ENCODE results near the gene OPRD1.

The OPRD1 gene

DNA sequence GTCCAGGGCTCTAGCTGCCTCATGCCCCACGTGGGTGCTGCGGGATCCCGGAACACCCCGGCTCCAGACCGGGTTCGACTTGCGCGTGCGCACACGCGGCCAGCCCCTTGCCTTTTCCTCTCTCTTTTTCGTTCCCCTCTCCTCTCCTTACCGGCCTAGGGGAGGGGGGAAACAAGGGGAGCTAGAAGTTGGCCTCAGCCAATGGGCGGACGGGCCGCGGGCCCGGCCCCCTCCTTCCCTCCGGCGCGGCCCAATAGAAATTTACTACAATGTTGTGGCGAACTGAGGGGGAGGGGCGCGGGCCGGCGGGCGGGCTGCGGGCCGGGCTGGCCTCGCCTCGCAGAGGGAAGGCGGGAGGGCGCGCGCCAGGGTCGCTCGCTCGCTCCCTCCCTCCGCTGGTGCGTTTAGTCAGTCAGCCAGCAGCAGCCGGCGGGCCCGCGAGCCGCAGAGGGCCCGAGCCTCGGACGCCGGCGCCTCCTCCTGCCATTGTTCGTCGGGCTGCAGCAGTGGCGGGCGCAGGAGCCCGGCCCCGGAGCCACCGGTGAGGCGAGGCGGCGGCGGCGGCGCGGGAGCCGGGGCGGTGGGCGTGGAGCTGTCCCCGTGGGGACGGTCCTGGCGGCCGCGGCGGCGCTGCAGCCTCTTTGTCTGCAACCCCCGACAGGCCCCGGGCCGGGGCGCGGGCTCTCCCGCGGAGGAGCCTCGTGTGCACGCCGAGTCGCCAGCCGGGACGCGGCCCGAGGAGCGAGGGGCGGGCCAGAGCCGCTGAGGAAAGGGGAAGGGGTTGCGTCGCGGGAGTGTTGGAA is 102.5 kb downstream of the OPRD1 start, which contains the start of gene EPB41:
Gene EPB41 (plus strand): TSS at position 342 of the 803 bp plus-strand sequence. CDS start 72,869 bp downstream, outside the sequence.
- WGBS: under 1% methylated on average over 60 of the region's 95 CpGs
- H3K4me3 ChIP-seq (ENCODE audit: insufficient read depth in 1 of 2, low read depth in 1 of 2, low read length in 2 of 2): peak within 1 kb of the TSS; percentile 73 to 79
- H3K23ac ChIP-seq (ENCODE audit: low read length in 2 of 2): no peak within 1 kb of the TSS
- peak within 1 kb of the TSS in 1 of 2 experiments; percentile 42 for H3K18ac ChIP-seq (ENCODE audit: low read depth in 1 of 2, low read length in 2 of 2)
- H3K79me1 ChIP-seq (replicated peaks; ENCODE audit: low read length, poor library complexity, severe bottlenecking): peaks cover 3% of the 10 kb centered on the region
- H3K4ac ChIP-seq (ENCODE audit: low read depth in 1 of 2, low read length in 2 of 2): no peak within 1 kb of the TSS
- peaks cover 11% of the 10 kb centered on the region for H3K4me1 ChIP-seq (ENCODE audit: control insufficient read depth, insufficient read depth, low read depth, low read length)
- no peak within 1 kb of the TSS for H2BK120ac ChIP-seq (ENCODE audit: low read depth, low read length)
- peak within 1 kb of the TSS; percentile 80 for H3K9ac ChIP-seq (ENCODE audit: low read length)
- peak; percentile 89 for DNase-seq
- H2AK5ac ChIP-seq (ENCODE audit: low read length, severe bottlenecking): no peak within 1 kb of the TSS
- H3K9me3 ChIP-seq (ENCODE audit: control insufficient read depth, low read length): no peaks in the 10 kb centered on the region
- no peak within 1 kb of the TSS for H2BK12ac ChIP-seq (ENCODE audit: low read length in 2 of 2)
- H4K8ac ChIP-seq (ENCODE audit: low read length): peak within 1 kb of the TSS; percentile 48
- H3K4me2 ChIP-seq (ENCODE audit: low read length, poor library complexity, severe bottlenecking): peak within 1 kb of the TSS; percentile 95
- no peak within 1 kb of the TSS for H2BK5ac ChIP-seq (ENCODE audit: low read depth, low read length, poor library complexity, severe bottlenecking)
- no peak within 1 kb of the TSS for H3K27ac ChIP-seq (ENCODE audit: low read length, poor library complexity, severe bottlenecking)
- no peak within 1 kb of the TSS for H3K14ac ChIP-seq (ENCODE audit: low read length in 2 of 2)
- H4K91ac ChIP-seq (ENCODE audit: low read length): peak within 1 kb of the TSS; percentile 5
- no peaks in the 10 kb centered on the region for H3K36me3 ChIP-seq (ENCODE audit: control insufficient read depth in 1 of 2, insufficient read depth in 2 of 2, low read depth in 1 of 2, low read length in 2 of 2)
- H3K27me3 ChIP-seq (ENCODE audit: control insufficient read depth in 1 of 2, insufficient read depth in 1 of 2, low read length in 2 of 2): no peaks in the 10 kb centered on the region
- H2AFZ ChIP-seq (ENCODE audit: low read depth, low read length): peak within 1 kb of the TSS; percentile 83
- H2BK15ac ChIP-seq (ENCODE audit: low read depth, poor library complexity, severe bottlenecking): peak within 1 kb of the TSS; percentile 9

GRCh38 chr1:28915031-28915895 is 103.3 kb downstream of the OPRD1 start:
- Histone ChIP-seq H2AFZ (ENCODE audit: low read depth, low read length) (peak overlapping the region; percentile 83), H3K18ac (ENCODE audit: low read depth in 1 of 2, low read length in 2 of 2) (no peak overlapping the region)
- under 1% methylated on average over 32 of the region's 32 CpGs for WGBS

GRCh38 chr1:28917757-28918118 is 105.8 kb downstream of the OPRD1 start:
- 88% methylated on average over 2 of the region's 2 CpGs for WGBS
- no peaks in the 10 kb centered on the region for H3K36me3 ChIP-seq (ENCODE audit: control insufficient read depth in 1 of 2, insufficient read depth in 2 of 2, low read depth in 1 of 2, low read length in 2 of 2)

More at GRCh38 chr1:28915031-28915895, 103.3 kb downstream of the OPRD1 start:
- H3K79me1 ChIP-seq (replicated peaks; ENCODE audit: low read length, poor library complexity, severe bottlenecking): peaks cover 3% of the 10 kb centered on the region
- H2BK12ac ChIP-seq (ENCODE audit: low read length in 2 of 2): no peak overlapping the region
- H3K9me3 ChIP-seq (ENCODE audit: control insufficient read depth, low read length): no peaks in the 10 kb centered on the region
- H3K9ac ChIP-seq (ENCODE audit: low read length): peak overlapping the region; percentile 80
- H2BK15ac ChIP-seq (ENCODE audit: low read depth, poor library complexity, severe bottlenecking): no peak overlapping the region
- H2BK120ac ChIP-seq (ENCODE audit: low read depth, low read length): no peak overlapping the region
- no peak overlapping the region for H3K4ac ChIP-seq (ENCODE audit: low read depth in 1 of 2, low read length in 2 of 2)
- peak; percentile 52 for DNase-seq
- no peak overlapping the region for H4K8ac ChIP-seq (ENCODE audit: low read length)
- H4K91ac ChIP-seq (ENCODE audit: low read length): no peak overlapping the region
- peak overlapping the region; percentile 73 to 79 for H3K4me3 ChIP-seq (ENCODE audit: insufficient read depth in 1 of 2, low read depth in 1 of 2, low read length in 2 of 2)
- H3K27ac ChIP-seq (ENCODE audit: low read length, poor library complexity, severe bottlenecking): no peak overlapping the region
- H2BK5ac ChIP-seq (ENCODE audit: low read depth, low read length, poor library complexity, severe bottlenecking): no peak overlapping the region
- no peaks in the 10 kb centered on the region for H3K36me3 ChIP-seq (ENCODE audit: control insufficient read depth in 1 of 2, insufficient read depth in 2 of 2, low read depth in 1 of 2, low read length in 2 of 2)
- no peak overlapping the region for H3K23ac ChIP-seq (ENCODE audit: low read length in 2 of 2)
- no peak overlapping the region for H2AK5ac ChIP-seq (ENCODE audit: low read length, severe bottlenecking)
- H3K4me1 ChIP-seq (ENCODE audit: control insufficient read depth, insufficient read depth, low read depth, low read length): peaks cover 11% of the 10 kb centered on the region
- no peaks in the 10 kb centered on the region for H3K27me3 ChIP-seq (ENCODE audit: control insufficient read depth in 1 of 2, insufficient read depth in 1 of 2, low read length in 2 of 2)
- peak overlapping the region; percentile 95 for H3K4me2 ChIP-seq (ENCODE audit: low read length, poor library complexity, severe bottlenecking)
- no peak overlapping the region for H3K14ac ChIP-seq (ENCODE audit: low read length in 2 of 2)

More at GRCh38 chr1:28917757-28918118, 105.8 kb downstream of the OPRD1 start:
- H2BK12ac ChIP-seq (ENCODE audit: low read length in 2 of 2): no peak overlapping the region
- no peak overlapping the region for H3K4me3 ChIP-seq (ENCODE audit: insufficient read depth in 1 of 2, low read depth in 1 of 2, low read length in 2 of 2)
- no peak overlapping the region for H2AK5ac ChIP-seq (ENCODE audit: low read length, severe bottlenecking)
- no peak overlapping the region for H3K27ac ChIP-seq (ENCODE audit: low read length, poor library complexity, severe bottlenecking)
- H3K18ac ChIP-seq (ENCODE audit: low read depth in 1 of 2, low read length in 2 of 2): no peak overlapping the region
- H3K4ac ChIP-seq (ENCODE audit: low read depth in 1 of 2, low read length in 2 of 2): no peak overlapping the region
- H2AFZ ChIP-seq (ENCODE audit: low read depth, low read length): no peak overlapping the region
- no peak overlapping the region for H2BK15ac ChIP-seq (ENCODE audit: low read depth, poor library complexity, severe bottlenecking)
- no peak overlapping the region for H2BK5ac ChIP-seq (ENCODE audit: low read depth, low read length, poor library complexity, severe bottlenecking)
- no peak overlapping the region for H3K4me2 ChIP-seq (ENCODE audit: low read length, poor library complexity, severe bottlenecking)
- DNase-seq: no peak
- no peak overlapping the region for H3K23ac ChIP-seq (ENCODE audit: low read length in 2 of 2)
- H3K79me1 ChIP-seq (replicated peaks; ENCODE audit: low read length, poor library complexity, severe bottlenecking): peaks cover 5% of the 10 kb centered on the region
- H3K4me1 ChIP-seq (ENCODE audit: control insufficient read depth, insufficient read depth, low read depth, low read length): peaks cover 11% of the 10 kb centered on the region
- no peak overlapping the region for H3K9ac ChIP-seq (ENCODE audit: low read length)
- H4K8ac ChIP-seq (ENCODE audit: low read length): no peak overlapping the region
- H3K14ac ChIP-seq (ENCODE audit: low read length in 2 of 2): no peak overlapping the region
- no peaks in the 10 kb centered on the region for H3K9me3 ChIP-seq (ENCODE audit: control insufficient read depth, low read length)
- H4K91ac ChIP-seq (ENCODE audit: low read length): no peak overlapping the region
- no peaks in the 10 kb centered on the region for H3K27me3 ChIP-seq (ENCODE audit: control insufficient read depth in 1 of 2, insufficient read depth in 1 of 2, low read length in 2 of 2)
- no peak overlapping the region for H2BK120ac ChIP-seq (ENCODE audit: low read depth, low read length)

Data from mesenchymal stem cell (in vitro differentiated cells and primary cell).